ENCODE data around the gene BICD1.

- TF ChIP-seq MAX (IDR thresholded peaks at IDR 0.05; ENCODE audit: low read depth), result no peak
- TF ChIP-seq ZBTB33 (IDR thresholded peaks at IDR 0.05; ENCODE audit: borderline replicate concordance, low read depth), result no peak
- no peak for TF ChIP-seq CTCF (IDR thresholded peaks at IDR 0.05)
- TF ChIP-seq USF1 (IDR thresholded peaks at IDR 0.05; ENCODE audit: borderline replicate concordance, low read depth), result no peak
- TF ChIP-seq SIN3A (IDR thresholded peaks at IDR 0.05; ENCODE audit: borderline replicate concordance, low read depth, low read length), result no peak
- no peak for TF ChIP-seq NRF1 (IDR thresholded peaks at IDR 0.05; ENCODE audit: low read depth, low read length)
Observed at GRCh38 chr12:32419520-32419960, 312.9 kb downstream of the BICD1 start.
